ENCODE results near the gene CLDN19.

The CLDN19 gene

DNA sequence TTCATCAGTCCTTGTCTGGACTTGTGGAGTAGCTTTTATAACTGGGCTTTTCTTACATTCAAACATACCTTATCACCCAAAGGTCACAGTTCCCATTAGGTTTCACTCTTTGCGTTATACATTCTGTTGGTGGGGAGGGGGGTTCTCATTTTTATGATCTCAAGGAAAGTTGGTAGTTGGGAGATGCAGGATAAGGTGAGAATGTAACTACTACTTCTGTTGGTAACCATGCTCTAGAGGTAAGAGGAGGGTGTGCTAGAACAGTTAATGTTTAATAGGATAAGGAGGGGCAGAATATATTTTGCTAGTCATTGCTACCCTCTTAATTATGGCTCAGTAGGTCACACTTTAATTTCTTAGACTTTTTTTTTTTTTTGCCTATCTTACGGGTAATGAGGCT, 47.1 kb downstream of the CLDN19 start:
- DNase-seq, result no peak

DNA sequence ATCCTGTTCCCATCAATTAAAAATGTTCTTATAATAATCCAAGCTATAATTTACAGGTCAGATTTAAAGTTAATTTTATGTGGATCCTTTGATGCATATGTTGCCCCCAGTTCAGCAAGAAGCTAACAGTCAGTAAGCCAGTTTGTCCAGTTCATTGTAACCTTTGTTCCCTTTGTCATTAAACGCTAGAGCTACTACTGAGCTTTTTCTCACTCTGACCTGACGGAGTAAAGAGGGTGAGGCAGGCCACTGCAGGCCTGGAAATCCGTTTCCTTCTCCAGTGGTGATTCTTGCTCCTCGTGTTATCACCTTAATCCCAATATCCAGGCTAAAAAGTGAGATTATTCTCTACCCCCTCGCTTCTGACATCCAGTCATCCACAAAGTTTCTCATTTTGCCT, 47.6 kb downstream of the CLDN19 start:
- DNase-seq, result no peak

DNA sequence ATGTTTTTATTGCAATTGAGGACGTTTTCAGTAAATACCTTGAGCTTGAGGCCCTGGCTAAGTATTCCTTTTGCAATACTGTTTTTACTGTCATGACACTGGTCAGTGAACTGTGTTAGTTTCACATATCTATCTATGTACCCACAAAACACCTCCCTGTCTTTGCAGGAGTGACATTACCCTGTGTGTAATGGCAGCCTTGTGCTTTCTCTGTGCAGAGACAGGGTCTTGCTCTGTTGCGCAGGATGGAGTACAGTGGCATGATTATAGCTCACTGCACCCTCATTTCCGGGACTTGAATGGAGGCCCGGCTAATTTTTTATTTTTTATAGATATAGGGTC, 48.9 kb downstream of the CLDN19 start:
- no peak for DNase-seq

DNA sequence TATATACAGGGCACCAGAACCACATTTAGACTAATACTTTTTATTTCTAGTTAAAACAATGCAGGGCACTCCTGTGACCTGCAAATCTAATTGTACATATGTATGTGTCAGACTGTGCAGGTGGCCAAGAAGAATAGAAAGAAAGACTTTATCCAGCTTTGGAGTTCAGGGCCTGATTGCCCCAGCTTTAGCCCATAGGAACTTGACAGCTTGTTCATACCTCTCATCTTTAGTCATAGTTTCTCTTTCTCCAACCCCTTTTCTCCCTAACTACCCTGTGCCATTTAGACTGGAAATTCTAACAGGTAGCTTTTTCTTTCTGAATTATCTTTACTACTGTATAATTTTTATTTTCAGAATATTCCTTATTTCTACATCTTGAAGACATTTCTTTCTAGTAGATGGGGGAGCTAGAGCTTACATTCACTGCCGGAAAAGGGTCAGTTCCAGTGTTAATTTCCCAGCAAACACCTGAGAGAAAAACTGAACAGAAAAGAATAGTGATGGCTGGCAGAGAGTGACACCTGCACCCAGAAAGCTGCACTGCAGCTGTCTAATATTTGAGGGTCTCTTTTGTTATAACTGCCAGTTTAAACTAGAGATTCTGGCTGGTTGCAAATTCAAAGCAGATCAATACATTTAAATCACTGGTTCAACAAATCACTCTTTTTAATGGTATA, 49.4 kb downstream of the CLDN19 start:
- no peak for DNase-seq

DNA sequence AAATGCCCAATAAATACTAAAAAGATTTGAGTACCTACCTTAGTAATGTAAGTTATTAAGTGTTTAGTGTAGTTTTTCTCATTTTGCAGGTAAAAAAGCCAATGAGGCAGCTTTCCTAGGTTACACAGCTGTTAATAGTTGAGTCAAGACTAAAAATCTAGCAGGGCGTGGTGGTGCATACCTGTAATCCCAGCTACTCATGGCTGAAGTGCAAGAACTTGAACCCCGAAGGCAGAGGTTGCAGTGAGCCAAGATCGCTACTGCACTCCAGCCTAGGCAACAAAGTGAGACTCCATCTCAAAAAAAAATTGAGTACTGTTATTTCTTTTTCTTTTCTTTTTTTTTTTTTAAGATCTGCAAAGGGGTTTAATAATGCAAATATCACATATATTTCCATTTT, 50.1 kb downstream of the CLDN19 start:
- no peak for DNase-seq

DNA sequence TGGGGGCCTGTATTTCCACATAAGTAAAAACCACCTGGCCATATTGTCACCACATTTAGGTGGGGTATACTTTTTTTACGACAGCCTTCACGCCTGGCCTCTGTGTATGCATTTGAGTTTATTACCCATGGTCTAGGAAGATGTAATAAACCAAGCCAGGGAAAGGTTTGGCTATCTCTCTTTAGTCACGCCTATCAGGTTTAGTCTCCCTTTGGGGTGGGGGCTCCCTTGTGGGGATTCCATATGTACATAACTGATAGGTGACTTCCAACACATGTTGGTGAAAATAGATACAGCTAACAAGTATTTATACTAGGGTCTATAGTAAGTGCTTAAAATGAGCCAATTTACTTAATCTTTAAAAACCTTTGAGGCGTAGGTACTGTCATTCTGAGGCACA, 53.6 kb downstream of the CLDN19 start:
- DNase-seq, result no peak

DNA sequence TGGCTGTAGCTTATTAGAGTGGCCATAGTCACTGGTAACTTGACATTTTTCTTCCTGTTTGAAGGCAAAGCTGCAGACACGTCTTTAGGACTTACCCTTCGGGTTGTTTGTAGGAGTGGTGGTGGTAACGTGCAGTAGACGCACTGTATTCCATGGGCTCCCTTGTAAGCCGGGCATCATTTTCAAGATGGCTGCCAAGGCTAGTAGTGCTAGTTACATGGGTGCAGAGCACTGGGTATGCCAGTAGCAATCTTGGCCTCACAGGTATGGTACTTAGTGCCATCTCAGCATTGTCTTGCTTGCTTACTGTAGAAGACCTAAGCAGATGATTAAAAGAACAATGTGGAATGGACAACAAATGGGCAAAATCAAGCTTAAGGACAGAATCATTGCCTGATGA, 55.9 kb downstream of the CLDN19 start:
- peak in 1 of 6 experiments; percentile 2 for DNase-seq
